ENCODE results near the gene B4GALT1. TPM values are rescaled to one million over a fixed set of nuclear protein-coding genes. Genes with fewer than 3 reads are reported as not detected.

The B4GALT1 gene
- total RNA-seq, 1 donor from 2014 or later = 118 TPM

GRCh38 chr9:33104401-33104800 is 62.7 kb downstream of the B4GALT1 start:
- Mint-ChIP-seq H3K4me3 (no peak overlapping the region), H3K36me3 (ENCODE audit: low read depth) (peaks cover 5% of the 10 kb centered on the region), H3K9me3 (no peaks in the 10 kb centered on the region), H3K27ac (peak overlapping the region; percentile 26), H3K27me3 (no peaks in the 10 kb centered on the region), H3K4me1 (peaks cover 28% of the 10 kb centered on the region)
- ATAC-seq (ENCODE audit: low read depth) (no peak), DNase-seq (no peak)
- ChIA-PET CTCF (interaction anchor here (1.0 to 1.3 kb wide), 2 partner anchors 66 to 123 kb away, joined by 3 to 5 read pairs; no protein-coding TSS in a partner anchor), POLR2A (interaction anchor here (1.2 kb wide), 1 partner anchor 66 kb away, joined by 4 read pairs; no protein-coding TSS in a partner anchor)
- intact Hi-C loops (cut with micrococcal nuclease) = no loop called here
- no peak for TF ChIP-seq CTCF (IDR thresholded peaks at IDR 0.05)

- peaks cover 3% of the 10 kb centered on the region for H3K36me3 Mint-ChIP-seq (ENCODE audit: low read depth)
- peaks cover 24% of the 10 kb centered on the region for H3K4me1 Mint-ChIP-seq
- no peaks in the 10 kb centered on the region for H3K27me3 Mint-ChIP-seq
- TF ChIP-seq CTCF (IDR thresholded peaks at IDR 0.05) = no peak
- no peaks in the 10 kb centered on the region for H3K9me3 Mint-ChIP-seq
- H3K4me3 Mint-ChIP-seq = no peak overlapping the region
- peak overlapping the region; percentile 13 for H3K27ac Mint-ChIP-seq
- intact Hi-C loops (cut with micrococcal nuclease) = no loop called here
- ATAC-seq (ENCODE audit: low read depth) (no peak), DNase-seq (no peak)
- ChIA-PET POLR2A (interaction anchor here (1.2 kb wide), 1 partner anchor 67 kb away, joined by 4 read pairs; no protein-coding TSS in a partner anchor), CTCF (interaction anchor here (1.0 to 1.3 kb wide), 2 partner anchors 67 to 123 kb away, joined by 3 to 5 read pairs; no protein-coding TSS in a partner anchor)
These were observed 63.4 kb downstream of the B4GALT1 start for GRCh38 chr9:33103501-33104281.

- ChIA-PET POLR2A (interaction anchor here (0.7 kb wide), 1 partner anchor 65 kb away, joined by 4 read pairs; the partner anchor contains the start of gene B4GALT1), CTCF (interaction anchor here (1.0 kb wide), 1 partner anchor 123 kb away, joined by 6 read pairs; no protein-coding TSS in a partner anchor)
- no peak overlapping the region for H3K27ac Mint-ChIP-seq
These were observed 64.5 kb downstream of the B4GALT1 start for GRCh38 chr9:33102551-33103210.

GRCh38 chr9:33101104-33101951 is 65.8 kb downstream of the B4GALT1 start:
- no peak for DNase-seq
- ATAC-seq (ENCODE audit: low read depth) = no peak

More at GRCh38 chr9:33102551-33103210, 64.5 kb downstream of the B4GALT1 start:
- H3K27me3 Mint-ChIP-seq = no peaks in the 10 kb centered on the region
- ATAC-seq (ENCODE audit: low read depth) = no peak
- H3K4me1 Mint-ChIP-seq = peaks cover 17% of the 10 kb centered on the region
- TF ChIP-seq CTCF (IDR thresholded peaks at IDR 0.05) = no peak
- no peaks in the 10 kb centered on the region for H3K9me3 Mint-ChIP-seq
- no peak for DNase-seq
- no peak overlapping the region for H3K4me3 Mint-ChIP-seq
- H3K36me3 Mint-ChIP-seq (ENCODE audit: low read depth) = no peaks in the 10 kb centered on the region
- intact Hi-C loops (cut with micrococcal nuclease) = no loop called here

More at GRCh38 chr9:33101104-33101951, 65.8 kb downstream of the B4GALT1 start:
- Mint-ChIP-seq H3K27me3 (no peaks in the 10 kb centered on the region), H3K4me3 (no peak overlapping the region), H3K4me1 (peaks cover 4% of the 10 kb centered on the region), H3K9me3 (no peaks in the 10 kb centered on the region), H3K27ac (no peak overlapping the region), H3K36me3 (ENCODE audit: low read depth) (no peaks in the 10 kb centered on the region)
- no peak for TF ChIP-seq CTCF (IDR thresholded peaks at IDR 0.05)
- ChIA-PET CTCF (interaction anchor here (0.7 kb wide), 1 partner anchor 125 kb away, joined by 3 read pairs; no protein-coding TSS in a partner anchor), POLR2A (interaction anchor here (0.5 kb wide), 1 partner anchor 13 kb away, joined by 3 read pairs; no protein-coding TSS in a partner anchor)
- intact Hi-C loops (cut with micrococcal nuclease) = no loop called here

Data from activated B cell treated with CpG ODN at 0.5 μM for 24 hours (primary cell).